GM12875 (cell line): Measurements from ENCODE around the gene LYSMD2.

Source experiments
- H3K4me3 ChIP-seq: one replicate; pipeline ENCODE4 v1.5.1; 2011; ENCODE audit warnings: low read depth, low read length, control low read depth
- TF ChIP-seq, protein P1 (sequence below): IDR thresholded peaks from 2 replicates; pipeline ENCODE4 v1.5.1; 2011; ENCODE audit warnings: low read depth, mild to moderate bottlenecking, control low read depth, inconsistent platforms, low read length, moderate library complexity, borderline replicate concordance; ENCODE audit not compliant: insufficient read depth

LYSMD2 gene

DNA sequence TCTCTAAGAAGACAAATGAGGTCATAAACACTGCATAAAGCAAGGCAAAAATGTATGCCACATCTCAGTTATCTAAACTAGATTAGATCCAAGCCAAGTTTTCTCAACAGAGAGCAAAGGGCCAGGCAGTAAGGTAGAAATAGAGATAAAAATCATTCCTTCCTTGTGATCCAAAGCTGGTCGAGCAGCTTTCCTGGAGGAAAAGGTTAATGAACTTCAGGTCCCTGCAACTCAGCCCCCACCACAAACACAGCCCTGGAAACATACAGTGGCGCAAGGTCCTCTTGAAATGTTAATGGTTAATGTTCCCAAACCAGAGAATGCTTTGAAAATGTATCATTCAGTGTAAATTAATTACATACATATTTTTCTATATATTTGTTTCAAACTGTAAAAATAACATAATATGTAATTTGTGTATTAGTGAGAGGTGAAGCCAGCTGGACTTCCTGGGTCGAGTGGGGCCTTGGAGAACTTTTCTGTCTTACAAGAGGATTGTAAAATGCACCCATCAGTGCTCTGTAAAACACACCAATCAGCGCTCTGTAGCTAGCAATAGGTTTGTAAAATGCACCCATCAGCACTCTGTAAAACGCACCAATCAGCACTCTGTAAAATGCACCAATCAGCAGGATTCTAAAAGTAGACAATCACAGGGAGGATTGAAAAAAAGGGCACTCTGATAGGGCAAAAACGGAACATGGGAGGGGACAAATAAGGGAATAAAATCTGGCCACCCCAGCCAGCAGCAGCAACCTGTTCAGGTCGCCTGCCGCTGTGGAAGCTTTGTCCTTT is 17.1 kb downstream of the LYSMD2 start:
- TF ChIP-seq, protein P1, sequence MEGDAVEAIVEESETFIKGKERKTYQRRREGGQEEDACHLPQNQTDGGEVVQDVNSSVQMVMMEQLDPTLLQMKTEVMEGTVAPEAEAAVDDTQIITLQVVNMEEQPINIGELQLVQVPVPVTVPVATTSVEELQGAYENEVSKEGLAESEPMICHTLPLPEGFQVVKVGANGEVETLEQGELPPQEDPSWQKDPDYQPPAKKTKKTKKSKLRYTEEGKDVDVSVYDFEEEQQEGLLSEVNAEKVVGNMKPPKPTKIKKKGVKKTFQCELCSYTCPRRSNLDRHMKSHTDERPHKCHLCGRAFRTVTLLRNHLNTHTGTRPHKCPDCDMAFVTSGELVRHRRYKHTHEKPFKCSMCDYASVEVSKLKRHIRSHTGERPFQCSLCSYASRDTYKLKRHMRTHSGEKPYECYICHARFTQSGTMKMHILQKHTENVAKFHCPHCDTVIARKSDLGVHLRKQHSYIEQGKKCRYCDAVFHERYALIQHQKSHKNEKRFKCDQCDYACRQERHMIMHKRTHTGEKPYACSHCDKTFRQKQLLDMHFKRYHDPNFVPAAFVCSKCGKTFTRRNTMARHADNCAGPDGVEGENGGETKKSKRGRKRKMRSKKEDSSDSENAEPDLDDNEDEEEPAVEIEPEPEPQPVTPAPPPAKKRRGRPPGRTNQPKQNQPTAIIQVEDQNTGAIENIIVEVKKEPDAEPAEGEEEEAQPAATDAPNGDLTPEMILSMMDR = no peak
- no peak overlapping the region for H3K4me3 ChIP-seq

DNA sequence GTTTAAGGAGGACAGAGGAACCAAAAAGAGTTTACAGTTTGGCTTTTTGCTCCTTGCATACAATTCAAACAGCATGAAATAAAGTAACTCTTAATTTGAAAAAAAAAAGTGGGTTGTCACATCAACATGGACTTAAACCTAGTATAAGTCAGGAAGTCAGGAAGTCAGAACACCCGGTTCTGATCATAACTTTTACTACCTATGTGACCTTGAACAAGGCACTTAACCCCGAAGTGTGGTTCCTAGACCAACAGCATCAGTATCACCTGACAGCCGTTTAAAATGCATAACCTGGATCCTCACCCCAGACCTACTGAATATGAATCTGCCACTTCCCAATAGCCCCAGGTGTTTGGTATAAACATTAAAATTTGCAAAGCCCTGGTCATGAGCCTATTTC is 18.7 kb downstream of the LYSMD2 start:
- TF ChIP-seq, protein P1 = no peak
- no peak overlapping the region for H3K4me3 ChIP-seq

GRCh38 chr15:51718219-51718618 is 19.2 kb downstream of the LYSMD2 start:
- no peak overlapping the region for H3K4me3 ChIP-seq
- TF ChIP-seq, protein P1 = no peak

GRCh38 chr15:51714911-51715310 is 22.5 kb downstream of the LYSMD2 start:
- H3K4me3 ChIP-seq = no peak overlapping the region
- TF ChIP-seq, protein P1 = no peak

- TF ChIP-seq, protein P1 = no peak
- no peak overlapping the region for H3K4me3 ChIP-seq
Observed at GRCh38 chr15:51714162-51714561, 23.3 kb downstream of the LYSMD2 start.

- TF ChIP-seq, protein P1 = no peak
Observed at GRCh38 chr15:51709031-51709430, 28.4 kb downstream of the LYSMD2 start.

GRCh38 chr15:51708013-51708412 is 29.4 kb downstream of the LYSMD2 start:
- TF ChIP-seq, protein P1 = no peak
- H3K4me3 ChIP-seq = no peak overlapping the region

More at GRCh38 chr15:51709031-51709430, 28.4 kb downstream of the LYSMD2 start:
- no peak overlapping the region for H3K4me3 ChIP-seq
